Fibroblast of upper back skin (primary cell): ENCODE results near the gene PDCD6IP.

Source experiments
- DNase-seq: peaks from one replicate; pipeline ENCODE4 v3.0.0-alpha.2; 2013

The PDCD6IP gene

DNA sequence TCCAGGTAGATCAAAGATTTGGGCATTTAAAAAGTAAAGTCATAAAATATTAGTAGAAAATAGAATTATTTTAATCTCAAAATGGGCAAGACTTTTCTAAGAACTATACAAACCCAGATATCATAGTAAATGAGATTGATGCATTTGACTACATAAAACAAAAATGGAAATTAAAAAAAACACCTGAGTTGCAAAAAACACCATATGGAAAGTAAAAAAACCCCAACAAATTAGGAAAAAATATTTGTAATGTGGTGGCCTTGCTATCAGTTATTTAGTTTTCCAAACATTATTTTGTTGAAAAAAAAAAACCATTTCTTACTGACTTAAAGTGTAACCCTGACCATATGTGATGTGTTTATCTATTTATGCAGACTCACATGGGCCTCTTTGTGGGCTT lies 97.2 kb downstream of the PDCD6IP start:
- DNase-seq: no peak

DNA sequence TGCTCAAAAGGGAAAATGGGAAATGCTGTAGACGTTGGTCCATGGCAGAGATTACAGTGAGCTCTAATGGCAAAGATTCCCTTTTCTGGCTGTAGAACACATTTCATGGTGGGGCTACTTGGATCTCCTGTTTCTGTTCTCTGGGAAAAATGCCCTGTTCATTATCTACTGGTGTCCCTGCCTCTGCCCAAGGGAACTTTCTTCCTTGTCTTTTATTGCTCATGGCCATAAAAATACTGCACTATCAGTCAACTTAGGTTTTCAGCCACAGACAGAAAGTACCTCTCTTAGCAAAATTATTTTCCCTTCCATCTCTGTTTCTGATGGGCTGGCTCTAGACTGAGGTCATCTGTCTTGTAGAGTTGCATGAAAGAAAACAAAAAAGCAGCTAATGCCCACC lies 98.9 kb downstream of the PDCD6IP start:
- DNase-seq: no peak

DNA sequence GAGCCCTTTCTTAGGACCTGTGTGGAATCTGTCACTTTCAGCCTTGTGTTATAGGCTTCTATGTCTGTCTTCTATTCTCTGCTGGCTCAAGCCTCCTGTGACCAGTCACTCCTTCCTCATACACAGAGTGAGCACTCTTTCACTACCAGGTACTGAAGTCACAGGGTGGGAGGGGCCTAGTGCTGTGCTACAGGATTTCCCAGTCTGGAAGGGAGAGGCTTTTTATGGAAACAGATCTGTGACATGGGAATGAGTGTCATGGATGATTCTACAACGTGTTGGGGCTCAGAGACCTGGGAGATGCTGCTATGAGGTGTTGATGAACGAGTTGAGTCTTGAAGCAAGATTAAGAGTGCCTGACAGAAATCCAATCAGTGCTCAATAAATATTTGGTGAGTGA lies 100.5 kb downstream of the PDCD6IP start:
- DNase-seq: no peak

DNA sequence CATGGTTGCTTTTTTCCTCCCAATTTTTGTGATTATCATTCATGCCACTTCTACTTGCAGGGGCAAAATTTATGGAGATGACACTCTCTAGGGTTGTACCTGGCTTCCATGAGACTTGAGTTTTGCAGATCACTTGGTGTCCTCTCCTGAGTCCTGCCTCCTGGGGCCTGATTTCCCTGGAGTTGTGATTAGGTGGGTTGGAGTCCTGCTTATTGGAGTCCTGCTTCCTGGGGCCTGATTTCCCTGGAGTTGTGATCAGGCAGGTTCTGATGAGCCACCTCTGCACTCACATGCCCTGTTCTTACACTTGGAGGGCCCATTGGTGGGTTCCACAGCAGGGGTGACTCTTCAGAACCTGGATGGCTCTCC lies 102.0 kb downstream of the PDCD6IP start:
- DNase-seq: no peak

DNA sequence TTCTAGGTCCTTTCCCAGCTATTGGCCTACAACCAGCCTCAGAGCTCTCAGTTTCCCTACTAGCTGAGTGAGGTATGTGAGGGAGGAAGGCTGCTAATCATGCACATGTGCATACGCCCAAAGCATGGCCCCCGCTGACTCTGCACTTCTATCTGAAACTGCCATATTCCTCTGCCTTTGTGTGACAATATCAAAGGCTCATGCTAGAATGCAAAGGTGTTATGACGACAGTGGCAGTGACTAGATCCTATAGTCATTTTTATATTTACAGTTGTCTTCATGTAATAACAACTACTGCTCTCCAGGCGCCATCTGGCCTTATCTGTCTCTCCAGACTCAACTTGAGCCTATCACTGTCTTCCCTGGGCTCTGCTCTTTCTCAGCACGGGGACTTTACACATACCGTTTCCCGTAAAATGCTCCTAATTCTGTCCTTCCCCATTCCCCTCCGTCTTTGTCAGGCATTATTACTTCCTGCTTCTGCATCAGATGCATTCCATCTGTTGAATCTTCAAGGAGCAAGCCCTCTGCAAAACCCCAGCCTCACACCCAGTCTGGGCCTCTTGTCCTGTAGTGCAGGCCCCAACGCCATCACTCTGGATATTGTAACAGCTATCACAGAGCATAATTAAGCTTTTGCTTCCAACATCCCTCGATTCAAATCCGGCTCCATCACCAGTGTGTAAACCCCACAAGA lies 102.5 kb downstream of the PDCD6IP start:
- peak; percentile 25 for DNase-seq

DNA sequence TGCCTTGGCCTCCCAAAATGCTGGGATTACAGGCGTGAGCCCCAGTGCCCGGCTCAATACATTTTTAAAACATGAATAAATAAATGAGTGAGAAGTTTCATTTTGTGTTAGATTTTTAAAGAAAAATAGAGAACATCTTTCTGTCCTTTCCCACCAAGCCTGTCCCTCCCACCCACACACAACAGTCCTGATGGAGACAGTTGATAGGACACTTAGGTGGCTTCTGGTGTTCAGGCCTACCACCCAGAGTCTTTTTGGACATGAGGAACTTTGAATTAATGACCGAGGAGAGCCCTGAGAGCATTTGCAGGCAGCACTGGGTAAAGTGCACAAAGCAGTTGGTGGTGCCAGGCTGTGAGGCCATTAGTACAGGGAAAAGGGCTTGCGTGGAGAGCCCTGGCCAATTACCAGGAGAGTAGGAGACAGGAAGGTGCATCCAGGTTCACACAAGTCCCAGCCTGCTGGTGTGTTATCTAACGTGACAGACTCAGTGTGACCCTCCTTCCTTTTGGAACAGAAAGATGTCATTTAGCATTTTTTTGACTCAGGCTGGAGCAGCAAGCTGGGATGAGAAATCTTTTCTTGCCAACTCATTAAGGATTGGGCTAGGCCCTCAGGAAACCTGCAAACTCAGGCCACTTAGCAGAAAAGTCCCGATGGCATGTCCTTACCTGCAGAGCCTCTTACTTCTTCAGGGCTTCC lies 103.6 kb downstream of the PDCD6IP start:
- DNase-seq: no peak

DNA sequence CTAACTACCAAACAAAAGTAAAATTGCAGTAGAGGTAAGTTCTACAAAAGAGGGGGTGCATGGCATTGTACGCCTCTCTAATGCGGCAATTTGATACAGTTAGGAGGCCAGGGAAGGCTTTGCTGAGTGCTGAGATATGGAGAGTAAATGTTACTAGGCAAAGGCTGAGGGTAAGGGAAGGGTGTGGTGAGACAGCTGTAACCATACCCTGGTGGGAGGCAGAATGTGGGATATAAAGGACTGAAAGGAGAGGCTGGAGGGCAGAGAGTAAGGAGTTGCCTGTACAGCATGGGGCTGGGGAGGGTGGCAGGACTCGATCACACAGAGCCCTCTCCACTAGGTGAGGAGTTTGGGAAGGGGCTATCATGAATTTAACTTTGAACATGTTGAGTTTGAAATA lies 106.3 kb downstream of the PDCD6IP start:
- no peak for DNase-seq

DNA sequence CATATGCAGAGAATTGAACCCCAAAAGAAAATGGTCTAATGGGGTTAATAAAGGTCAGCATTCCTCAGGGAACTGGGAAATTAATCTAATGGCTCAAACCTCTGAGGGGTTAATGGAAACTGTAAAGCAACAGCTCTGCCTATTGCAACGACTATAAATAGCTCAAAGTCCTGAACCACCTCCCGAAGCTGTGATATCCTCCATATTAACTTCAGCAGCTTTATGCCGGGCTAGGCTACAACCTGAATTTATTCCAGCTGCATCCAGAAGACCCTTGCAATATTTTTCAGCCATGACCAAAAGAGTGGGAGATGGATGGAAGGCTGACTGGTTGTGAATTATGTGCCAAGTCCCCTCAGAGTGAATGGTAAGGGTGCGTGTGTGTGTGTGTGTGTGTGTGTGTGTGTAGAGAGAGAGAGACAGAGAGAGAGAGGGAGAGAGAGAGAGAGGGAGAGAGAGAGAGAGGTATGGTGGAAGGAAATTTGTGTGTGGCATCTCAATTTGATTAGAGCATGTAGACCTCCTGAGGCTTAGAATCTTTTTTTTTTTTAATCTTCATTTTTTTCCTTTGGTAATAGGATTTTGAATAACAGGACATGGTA lies 109.9 kb downstream of the PDCD6IP start:
- no peak for DNase-seq

DNA sequence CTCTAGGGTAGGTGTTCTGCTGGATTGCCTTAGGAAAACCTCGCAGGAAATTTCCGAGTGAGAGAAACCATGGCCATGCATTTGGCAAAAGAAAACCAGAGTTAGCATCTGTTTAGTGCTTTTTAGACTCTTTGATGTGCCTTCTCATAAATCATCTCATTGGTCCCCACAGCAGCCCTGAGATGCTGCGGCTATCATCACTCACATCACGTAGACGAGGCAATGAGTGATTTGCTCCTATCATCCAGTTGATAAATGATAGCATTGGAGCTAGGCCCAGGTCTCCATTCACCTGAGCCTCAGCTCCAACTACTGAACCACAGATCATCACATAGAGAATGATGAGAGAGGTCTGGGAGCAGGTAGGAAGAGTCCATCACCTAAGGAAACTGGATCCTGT lies 111.1 kb downstream of the PDCD6IP start:
- no peak for DNase-seq

DNA sequence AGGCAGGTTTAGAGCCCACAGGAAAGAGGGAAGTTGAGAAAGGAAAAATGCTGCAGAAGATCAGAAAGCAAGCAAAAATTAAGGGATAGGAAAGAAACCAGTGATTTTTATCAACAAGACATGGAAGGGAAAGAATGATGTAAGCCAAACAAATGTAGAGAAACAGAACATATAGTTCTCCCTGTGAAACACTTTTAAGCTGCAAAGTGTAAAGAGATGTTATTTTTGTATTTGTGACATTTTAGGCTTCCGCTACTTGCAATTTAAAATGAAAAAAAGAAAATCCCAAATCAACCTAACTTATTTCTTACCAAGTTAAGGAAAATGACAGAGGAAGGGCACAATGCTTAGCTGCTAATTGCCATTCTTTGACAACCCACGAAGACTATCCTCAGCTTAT lies 111.6 kb downstream of the PDCD6IP start:
- no peak for DNase-seq

DNA sequence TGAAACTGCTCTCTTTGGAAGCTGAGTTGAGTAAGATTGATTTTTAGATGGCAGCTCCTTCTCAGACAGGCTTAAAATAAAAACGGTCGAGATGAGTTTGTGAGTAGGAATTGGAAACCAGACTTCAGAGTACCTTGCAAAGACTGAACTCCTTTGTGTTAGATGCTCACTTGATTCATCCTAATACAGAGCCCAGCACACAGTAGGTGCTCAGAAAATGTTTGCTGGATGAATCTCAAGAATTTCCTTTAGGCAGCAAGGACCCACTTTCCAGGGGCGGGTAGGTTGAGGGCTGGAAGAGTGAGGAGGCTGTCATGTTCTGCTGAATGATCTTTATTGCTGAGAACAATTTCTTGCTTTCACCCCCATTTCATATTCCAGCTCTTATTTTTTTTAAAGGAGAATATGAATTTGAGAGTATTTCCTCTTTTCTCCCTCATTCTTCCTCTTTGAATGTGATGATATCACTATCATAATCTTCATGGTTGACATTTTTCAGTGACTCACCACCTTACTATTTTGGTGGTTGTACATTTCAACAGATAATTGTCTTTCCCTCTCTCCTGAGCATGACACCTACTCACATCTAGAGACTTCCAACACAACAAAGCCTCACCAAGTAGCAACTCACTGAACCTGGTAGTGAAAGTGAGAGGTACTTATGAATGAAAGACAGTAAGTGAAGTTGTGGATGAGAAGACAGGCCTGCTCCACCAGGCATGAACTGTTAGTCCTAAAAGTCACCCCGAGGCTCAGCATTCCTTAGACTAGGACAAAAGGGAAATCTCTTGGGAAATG lies 113.3 kb downstream of the PDCD6IP start:
- peak; percentile 77 for DNase-seq

DNA sequence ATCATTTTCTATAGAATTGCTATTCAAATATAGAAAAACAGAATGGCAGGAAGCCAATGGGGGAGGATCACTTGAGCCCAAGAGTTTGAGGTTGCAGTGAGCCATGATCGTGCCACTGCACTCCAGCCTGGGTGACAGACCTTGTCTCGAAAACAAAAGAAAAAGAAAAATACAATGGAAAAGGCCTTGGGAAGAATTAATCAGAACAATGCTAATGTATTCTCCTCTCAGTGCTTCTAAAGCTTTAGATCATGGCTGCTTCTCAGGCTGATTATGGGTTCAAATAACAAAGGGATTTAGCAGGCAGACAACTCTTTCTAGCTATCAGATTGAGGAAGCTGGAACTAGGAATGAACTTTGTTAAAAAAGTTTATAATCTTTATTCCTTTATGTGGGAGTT lies 115.8 kb downstream of the PDCD6IP start:
- DNase-seq: no peak

DNA sequence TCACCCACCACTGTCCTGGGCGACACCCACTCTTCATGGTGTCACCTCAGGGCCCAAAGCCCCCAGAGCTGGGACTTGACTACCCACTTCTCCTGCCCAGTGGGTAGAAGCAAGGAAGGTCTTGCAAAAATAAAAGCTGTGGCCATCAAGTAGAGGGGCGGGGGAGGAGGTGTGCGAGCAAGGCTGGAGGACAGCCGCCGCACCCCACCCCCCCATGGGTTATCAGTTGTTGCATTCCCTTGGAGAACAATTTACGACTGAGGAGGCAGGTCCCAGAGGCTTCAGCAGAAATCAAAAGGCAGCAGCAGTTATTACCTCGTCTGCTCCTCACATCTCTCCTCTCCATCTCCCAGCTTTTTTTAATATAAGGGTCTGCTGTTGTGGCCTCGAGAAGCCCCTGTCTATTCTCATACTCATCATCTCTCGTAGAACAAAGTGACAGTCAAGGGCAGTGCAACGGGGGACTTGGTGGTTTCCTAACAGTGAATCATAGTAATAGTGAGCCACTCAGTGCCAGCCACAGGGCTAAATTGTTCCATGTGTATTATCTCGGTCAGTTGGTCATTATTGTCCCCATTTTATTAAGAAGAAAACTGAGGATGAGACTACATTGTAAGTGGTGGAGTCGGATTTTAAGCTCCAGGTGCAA lies 116.4 kb downstream of the PDCD6IP start:
- no peak for DNase-seq

DNA sequence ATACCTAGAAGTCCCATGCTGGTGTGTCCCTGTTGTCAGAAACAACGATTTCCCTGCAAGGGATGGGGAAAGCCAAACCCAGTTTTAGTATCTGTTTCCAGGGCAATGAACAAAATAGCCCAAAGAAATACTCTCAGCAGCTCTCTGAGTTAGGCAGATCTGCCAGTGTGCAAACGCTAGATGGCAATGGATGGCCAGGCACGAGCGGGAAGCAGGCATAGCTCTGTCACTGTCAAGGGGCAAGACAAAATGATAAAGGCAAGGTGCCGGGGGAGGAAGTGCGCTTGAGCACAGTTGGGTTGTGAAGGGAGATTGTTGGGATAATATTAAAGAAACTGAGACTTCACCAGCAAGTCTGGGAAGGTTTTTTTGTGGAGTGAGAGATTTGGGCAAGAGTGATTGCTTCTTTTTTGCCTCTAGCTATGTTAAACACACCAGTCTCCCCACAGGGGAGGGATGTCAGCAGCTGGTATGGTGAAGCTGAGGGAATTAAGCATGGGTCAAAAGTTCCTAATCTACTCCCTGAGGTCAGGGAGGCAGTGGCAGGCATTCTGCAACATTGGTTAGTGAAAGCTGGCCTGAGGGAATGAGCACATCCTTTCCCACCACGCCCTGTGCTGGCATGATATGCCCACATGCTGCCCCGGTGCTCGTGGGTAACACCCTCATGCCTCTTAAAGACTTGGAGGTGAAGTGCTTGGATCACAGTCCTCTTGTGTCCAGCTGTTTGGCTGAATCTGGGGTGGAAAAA lies 117.5 kb downstream of the PDCD6IP start:
- DNase-seq: no peak

DNA sequence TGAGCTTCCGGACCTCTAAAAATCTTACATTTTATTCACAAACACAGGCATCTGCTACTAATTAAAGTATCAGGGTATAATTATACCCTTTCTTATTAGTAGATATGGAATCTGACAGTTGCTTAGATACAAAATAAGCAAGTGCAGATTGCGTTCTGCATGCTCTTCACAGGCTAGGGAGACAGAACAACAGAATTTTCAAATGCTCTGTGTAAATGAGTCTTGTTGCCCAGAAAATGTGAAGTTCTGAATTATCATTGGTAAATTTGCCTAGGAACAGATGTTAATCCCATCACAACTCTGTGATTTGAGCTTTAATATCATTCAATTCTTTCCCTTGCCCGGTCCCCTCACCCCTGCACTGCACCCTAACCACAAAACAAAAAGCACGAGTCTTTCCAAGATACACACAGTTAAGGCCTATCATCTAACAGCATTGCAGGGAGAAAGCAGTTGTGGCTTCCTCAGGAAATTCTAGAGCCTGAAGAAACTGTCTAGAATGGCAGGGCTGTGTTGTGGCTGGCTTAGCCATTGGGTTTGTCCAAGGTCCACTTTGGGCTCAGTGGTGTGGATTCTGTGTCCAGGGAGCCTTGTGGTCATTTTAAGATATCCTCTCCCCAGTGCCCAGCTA lies 119.8 kb downstream of the PDCD6IP start:
- DNase-seq: no peak
